Ishikawa (cell line): ENCODE measurements around the gene PLAC8L1.

Source experiments
- CEBPB ChIP-seq: IDR thresholded peaks from 2 replicates; pipeline ENCODE4 v1.6.1; 2012
- CREB1 ChIP-seq: IDR thresholded peaks from 2 replicates; pipeline ENCODE4 v1.6.1; 2012; ENCODE audit warnings: low read depth
- EGR1 ChIP-seq: IDR thresholded peaks from 2 replicates; pipeline ENCODE4 v1.6.1; 2012
- EP300 ChIP-seq: IDR thresholded peaks from 2 replicates; pipeline ENCODE4 v1.6.1; 2012; ENCODE audit warnings: borderline replicate concordance
- FOXM1 ChIP-seq: IDR thresholded peaks from 2 replicates; pipeline ENCODE4 v1.6.1; 2012; ENCODE audit warnings: low read depth, borderline replicate concordance
- NFIC ChIP-seq: IDR thresholded peaks from 2 replicates; pipeline ENCODE4 v1.6.1; 2012
- RAD21 ChIP-seq: IDR thresholded peaks from 2 replicates; pipeline ENCODE4 v1.6.1; 2012; ENCODE audit warnings: low read depth
- TAF1 ChIP-seq: IDR thresholded peaks from 2 replicates; pipeline ENCODE4 v1.6.1; 2012; ENCODE audit warnings: low read depth, mild to moderate bottlenecking
- TCF12 ChIP-seq: IDR thresholded peaks from 2 replicates; pipeline ENCODE4 v1.6.1; 2012; ENCODE audit warnings: low read depth
- TEAD4 ChIP-seq: IDR thresholded peaks from 2 replicates; pipeline ENCODE4 v1.6.1; 2012
- YY1 ChIP-seq: IDR thresholded peaks from 2 replicates; pipeline ENCODE4 v1.6.1; 2012; ENCODE audit warnings: low read depth
- ZBTB7A ChIP-seq: IDR thresholded peaks from 2 replicates; pipeline ENCODE4 v1.6.1; 2012; ENCODE audit warnings: low read depth
- TF ChIP-seq, protein P1 (sequence below): IDR thresholded peaks from 2 replicates; pipeline ENCODE4 v1.6.1; 2012
- TF ChIP-seq, protein P2 (sequence below): IDR thresholded peaks from 2 replicates; pipeline ENCODE4 v1.6.1; 2012
- TF ChIP-seq, protein P3 (sequence below): IDR thresholded peaks from 2 replicates; pipeline ENCODE4 v1.6.1; 2012; ENCODE audit warnings: low read depth, mild to moderate bottlenecking

Gene PLAC8L1

GRCh38 chr5:146107901-146108300 is 2.5 kb upstream of the PLAC8L1 start:
- TF ChIP-seq, protein P1, sequence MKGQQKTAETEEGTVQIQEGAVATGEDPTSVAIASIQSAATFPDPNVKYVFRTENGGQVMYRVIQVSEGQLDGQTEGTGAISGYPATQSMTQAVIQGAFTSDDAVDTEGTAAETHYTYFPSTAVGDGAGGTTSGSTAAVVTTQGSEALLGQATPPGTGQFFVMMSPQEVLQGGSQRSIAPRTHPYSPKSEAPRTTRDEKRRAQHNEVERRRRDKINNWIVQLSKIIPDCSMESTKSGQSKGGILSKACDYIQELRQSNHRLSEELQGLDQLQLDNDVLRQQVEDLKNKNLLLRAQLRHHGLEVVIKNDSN, result no peak
- TF ChIP-seq CEBPB, result no peak
- TF ChIP-seq RAD21, result no peak
- no peak for TF ChIP-seq TAF1
- TF ChIP-seq, protein P2, sequence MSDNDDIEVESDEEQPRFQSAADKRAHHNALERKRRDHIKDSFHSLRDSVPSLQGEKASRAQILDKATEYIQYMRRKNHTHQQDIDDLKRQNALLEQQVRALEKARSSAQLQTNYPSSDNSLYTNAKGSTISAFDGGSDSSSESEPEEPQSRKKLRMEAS, result no peak
- no peak for TF ChIP-seq TEAD4
- no peak for TF ChIP-seq ZBTB7A
- TF ChIP-seq, protein P3, sequence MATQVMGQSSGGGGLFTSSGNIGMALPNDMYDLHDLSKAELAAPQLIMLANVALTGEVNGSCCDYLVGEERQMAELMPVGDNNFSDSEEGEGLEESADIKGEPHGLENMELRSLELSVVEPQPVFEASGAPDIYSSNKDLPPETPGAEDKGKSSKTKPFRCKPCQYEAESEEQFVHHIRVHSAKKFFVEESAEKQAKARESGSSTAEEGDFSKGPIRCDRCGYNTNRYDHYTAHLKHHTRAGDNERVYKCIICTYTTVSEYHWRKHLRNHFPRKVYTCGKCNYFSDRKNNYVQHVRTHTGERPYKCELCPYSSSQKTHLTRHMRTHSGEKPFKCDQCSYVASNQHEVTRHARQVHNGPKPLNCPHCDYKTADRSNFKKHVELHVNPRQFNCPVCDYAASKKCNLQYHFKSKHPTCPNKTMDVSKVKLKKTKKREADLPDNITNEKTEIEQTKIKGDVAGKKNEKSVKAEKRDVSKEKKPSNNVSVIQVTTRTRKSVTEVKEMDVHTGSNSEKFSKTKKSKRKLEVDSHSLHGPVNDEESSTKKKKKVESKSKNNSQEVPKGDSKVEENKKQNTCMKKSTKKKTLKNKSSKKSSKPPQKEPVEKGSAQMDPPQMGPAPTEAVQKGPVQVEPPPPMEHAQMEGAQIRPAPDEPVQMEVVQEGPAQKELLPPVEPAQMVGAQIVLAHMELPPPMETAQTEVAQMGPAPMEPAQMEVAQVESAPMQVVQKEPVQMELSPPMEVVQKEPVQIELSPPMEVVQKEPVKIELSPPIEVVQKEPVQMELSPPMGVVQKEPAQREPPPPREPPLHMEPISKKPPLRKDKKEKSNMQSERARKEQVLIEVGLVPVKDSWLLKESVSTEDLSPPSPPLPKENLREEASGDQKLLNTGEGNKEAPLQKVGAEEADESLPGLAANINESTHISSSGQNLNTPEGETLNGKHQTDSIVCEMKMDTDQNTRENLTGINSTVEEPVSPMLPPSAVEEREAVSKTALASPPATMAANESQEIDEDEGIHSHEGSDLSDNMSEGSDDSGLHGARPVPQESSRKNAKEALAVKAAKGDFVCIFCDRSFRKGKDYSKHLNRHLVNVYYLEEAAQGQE, result no peak
- no peak for TF ChIP-seq EP300
- no peak for TF ChIP-seq YY1
- TF ChIP-seq EGR1, result no peak
- TF ChIP-seq NFIC, result no peak
- no peak for TF ChIP-seq TCF12
- TF ChIP-seq FOXM1, result no peak
- no peak for TF ChIP-seq CREB1

DNA sequence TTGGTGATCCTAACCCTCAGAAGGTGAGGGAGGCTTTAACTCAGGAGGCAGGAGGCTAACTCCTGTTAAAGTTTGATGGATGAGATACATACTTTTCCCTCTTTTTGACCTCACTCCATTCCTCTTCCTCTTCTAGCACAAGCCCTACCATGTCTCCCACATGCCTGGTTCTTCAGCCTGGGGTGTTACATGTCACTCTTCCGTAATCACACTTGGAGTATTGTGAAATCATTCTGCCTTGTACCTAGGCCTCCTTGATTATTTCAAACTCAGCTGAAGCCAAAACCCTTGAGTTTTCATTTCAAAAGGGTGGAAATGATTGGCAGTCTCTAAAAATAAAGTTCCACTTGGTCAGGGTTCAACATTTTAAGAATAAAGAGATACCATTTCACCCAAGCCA is 1.8 kb downstream of the PLAC8L1 start:
- TF ChIP-seq, protein P2, result no peak
- TF ChIP-seq NFIC, result no peak
- no peak for TF ChIP-seq FOXM1
- TF ChIP-seq TAF1, result no peak
- no peak for TF ChIP-seq EGR1
- no peak for TF ChIP-seq TEAD4
- no peak for TF ChIP-seq RAD21
- TF ChIP-seq, protein P3, result no peak
- no peak for TF ChIP-seq CEBPB
- TF ChIP-seq EP300, result no peak
- TF ChIP-seq CREB1, result no peak
- TF ChIP-seq TCF12, result no peak
- TF ChIP-seq, protein P1, result no peak
- no peak for TF ChIP-seq ZBTB7A

- TF ChIP-seq, protein P1, result no peak
- TF ChIP-seq, protein P3, result no peak
- TF ChIP-seq, protein P2, result no peak
- TF ChIP-seq EGR1 (no peak), TEAD4 (no peak), NFIC (no peak), CEBPB (no peak), CREB1 (no peak), FOXM1 (no peak), EP300 (no peak), ZBTB7A (no peak), TCF12 (no peak), RAD21 (no peak)
These were observed 3.7 kb downstream of the PLAC8L1 start for GRCh38 chr5:146101646-146102045.

GRCh38 chr5:146098047-146098446 is 7.3 kb downstream of the PLAC8L1 start:
- TF ChIP-seq, protein P3, result no peak
- TF ChIP-seq TAF1 (no peak), FOXM1 (no peak), TEAD4 (no peak), CEBPB (no peak), TCF12 (no peak), ZBTB7A (no peak)
